Kidney glomerular epithelial cell (primary cell): ENCODE measurements around the gene AAK1.
"Not testable (repeated sequence)": the region's sequence is repeated elsewhere in the genome, so short reads cannot be mapped to it uniquely, and the experiment has no call there.

ENCODE experiments used
- DNase-seq: peaks from one replicate; lab custom pipeline; 2025; lab: John Stamatoyannopoulos, UW

AAK1 gene

DNA sequence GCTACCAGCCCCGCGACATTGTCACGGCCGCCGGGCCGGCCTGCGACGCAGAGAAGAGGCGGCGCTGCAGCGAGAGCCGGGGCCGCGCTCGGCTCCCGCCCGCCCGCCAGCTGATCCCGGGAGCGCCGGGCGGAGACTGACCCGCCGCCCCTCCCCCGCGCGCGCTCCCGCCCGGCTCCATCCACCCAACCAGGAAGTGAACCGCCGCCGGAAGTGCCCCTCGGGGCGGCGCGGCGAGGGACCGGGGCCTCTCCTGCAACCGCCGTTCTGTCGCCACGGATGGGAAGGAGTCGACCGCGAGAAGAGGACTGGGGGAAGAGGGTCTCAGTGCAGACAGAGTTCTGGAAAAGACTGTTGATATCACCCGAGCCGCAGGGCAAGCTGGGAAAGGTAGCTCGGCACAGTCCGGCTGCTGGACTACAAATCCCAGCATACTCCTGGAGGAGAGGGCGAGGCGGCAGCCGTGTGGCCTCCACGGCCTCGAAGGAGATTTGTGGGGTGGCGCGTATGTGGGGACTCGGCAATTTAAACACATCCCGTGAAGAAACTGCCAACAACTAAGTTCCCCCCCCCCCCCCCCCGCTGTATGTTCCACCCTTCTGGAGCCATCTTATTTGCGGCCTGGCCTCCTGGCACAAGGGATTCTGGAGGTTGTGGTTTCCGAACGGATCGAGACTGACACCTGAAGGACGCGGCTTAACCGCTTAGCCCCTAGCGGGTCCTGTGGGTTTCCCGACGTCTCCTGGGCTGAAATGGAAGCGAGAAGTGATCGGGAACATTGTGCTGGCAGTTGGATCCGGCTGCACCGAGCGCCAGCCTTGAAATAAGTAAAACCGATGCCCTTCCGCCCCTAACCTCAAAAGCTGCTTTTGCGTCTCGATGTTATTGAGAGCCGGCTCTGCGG lies at the start of gene AAK1:
Gene AAK1, minus strand, starts transcription at position 138 of the 904 bp plus-strand sequence. CDS start 699 bp downstream, outside the sequence.
- DNase-seq, result peak; percentile 89

DNA sequence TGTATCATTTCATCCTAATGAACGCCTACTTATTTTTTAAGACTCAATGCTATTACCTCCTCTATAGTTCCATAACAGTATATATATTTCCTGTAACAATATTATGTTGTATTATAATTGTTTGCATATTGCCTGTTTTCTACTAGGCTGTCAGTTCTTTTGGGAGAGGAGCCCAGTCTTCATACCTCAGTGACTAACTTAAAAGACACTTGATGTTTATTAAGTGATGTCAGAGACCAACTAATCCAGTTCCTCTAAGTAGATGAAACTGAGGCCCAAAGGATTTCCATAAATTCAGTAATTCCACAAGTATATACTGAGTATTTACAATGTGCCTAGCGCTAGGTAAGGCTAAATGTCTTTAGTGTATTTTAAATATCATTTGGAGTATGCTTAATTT lies 48.9 kb upstream of the AAK1 start:
- DNase-seq, result no peak

DNA sequence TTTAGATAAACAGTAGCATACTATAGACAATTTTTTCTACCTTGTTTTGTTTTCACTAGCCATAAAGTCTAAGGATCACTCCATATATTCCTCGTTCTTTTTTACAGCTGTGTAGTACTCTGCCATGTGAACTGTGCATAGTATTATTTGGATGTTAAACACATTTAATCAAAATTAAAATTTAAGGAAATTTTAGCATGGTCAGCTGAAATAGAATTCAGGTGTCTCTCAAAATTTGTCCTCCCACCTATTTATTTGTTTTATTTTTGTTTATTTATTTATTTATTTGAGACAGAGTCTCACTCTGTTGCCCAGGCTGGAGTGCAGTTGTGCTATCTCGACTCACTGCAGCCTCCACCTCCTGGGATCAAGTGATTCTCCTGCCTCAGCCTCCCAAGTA lies 46.4 kb upstream of the AAK1 start:
- DNase-seq, result no peak

DNA sequence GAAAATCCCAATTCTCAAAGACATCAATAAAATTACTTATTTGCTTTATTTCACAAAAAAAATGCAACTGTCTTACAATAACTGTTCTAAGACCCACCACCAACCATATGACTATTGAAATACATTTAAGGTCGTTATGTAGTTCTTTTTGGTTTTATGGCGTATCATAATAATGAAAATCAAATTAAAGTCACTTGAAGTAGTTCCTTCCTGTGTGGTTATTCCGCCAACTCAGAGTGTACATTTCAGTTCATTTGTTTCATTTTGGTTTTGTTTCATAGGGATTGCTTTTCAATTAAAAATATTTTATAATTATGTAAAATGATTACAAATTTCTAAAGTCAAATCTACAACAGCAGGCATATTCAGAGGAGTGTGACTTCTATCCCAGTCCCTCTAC lies 45.9 kb upstream of the AAK1 start:
- no peak for DNase-seq

DNA sequence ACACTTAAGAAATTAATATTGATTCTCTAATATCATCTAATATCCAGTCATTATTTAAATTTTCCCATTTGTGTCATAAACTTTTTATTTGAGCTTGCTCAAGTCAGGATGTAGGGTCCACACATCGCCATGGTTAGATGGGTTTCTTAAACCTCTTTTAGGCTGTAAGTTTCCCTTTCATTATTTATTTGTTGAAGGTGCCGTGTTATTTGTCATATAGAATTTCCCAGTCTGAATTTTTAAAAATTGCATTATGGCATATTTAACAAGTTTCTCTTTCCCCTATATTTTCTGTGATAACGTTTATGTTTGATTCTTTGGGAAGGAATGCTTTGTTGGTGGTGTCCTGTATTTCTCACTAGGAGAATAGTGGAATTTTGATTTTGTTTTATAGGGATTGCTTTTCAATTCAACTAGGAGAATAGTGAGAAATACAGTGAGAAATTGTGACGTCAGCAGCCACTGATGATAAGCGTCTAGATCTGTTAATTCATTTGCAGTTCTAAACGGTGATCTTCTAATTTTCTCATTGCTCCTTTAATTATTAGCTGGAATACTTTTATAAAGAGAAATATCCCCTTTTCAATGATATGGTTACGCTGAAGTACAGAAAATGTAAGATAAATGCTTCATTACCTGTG lies 44.6 kb upstream of the AAK1 start:
- no peak for DNase-seq

DNA sequence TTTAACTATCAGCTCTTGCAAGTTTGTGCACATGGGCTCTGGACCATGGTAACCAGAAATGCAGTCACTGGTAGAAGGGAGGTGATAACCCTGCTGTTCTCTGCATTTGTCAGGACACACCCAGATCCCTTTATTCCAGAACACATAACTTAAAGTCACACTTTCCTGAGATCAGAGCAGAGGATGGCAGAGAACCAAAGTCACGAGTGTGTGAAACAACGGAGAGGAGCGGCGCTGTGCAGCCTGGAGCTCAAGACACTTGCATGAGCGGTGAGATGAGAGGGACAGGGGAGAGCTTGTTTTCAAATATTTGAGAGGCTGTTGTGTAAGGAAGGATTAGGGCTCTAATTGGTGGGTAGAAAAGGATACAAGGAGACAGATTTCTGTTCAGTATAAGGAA lies 43.3 kb upstream of the AAK1 start:
- DNase-seq, result no peak

DNA sequence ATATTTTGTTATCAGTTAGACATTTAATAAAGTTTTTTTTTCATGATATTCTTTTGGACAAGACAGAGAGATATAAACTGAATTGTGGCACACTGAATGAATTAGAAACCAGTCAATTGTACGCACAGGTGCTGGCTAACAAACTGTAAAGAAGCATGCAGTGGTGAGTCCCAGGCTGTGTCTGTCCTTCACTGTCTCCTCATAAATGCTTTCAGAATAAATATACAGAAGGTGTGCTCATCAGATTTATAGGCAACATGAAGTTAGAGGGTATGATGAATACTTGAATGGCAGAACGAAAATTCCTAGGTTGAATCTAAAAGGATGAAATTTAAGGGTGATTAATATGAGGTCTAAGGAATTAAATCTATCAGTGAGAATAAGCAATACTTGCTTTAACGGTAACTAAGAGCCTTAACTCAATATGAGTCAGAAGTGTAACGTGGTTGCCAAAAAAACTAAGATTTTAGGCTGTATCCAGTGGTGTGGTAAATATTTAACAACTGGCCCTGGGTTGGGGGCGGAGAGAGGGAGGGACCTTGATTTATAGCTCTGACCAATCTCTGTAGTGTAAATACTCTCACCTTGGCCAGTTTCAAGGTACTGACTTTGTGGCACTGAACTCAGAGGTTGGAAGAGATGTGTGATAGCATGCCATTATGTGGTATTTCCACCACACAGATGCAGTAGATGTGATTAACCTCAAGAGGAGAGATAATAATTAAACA lies 41.9 kb upstream of the AAK1 start:
- peak; percentile 82 for DNase-seq

DNA sequence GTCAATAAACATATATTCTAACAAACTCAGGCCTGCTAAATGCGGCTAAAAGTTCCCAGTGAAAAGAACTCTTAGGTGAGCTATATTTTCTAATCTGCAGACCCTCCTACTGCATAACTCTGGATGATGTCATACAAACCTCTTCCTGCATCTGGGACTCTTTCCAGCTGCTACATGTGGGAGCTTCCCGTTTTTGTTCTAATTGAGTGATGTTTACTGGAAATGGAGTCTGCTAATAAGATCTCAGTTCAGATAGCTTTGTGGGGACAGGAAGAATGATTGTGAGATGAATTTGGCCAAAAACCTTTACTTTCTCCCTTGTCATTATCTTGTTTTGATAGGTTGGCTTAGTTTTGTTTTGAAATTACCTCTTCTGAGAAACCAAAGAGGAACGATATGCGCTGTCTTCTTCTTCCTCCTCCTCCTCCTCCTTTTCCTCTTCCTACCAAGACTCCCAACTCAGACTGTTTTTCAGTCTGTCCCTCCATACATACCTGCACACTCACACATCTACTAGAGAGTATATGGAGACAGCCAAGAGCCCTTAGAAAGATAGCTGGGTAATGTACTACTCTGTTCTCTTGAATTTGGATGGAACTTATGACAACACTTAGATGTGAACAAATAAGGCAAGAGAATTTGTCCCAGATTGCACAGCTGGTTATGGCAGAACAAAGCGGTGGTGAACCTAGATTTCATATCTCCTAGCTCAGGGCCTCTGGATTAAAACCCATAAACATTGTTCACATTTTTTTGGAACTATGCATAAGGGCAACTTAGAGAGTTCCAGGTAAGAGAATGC lies 39.8 kb upstream of the AAK1 start:
- DNase-seq, result peak; percentile 85

DNA sequence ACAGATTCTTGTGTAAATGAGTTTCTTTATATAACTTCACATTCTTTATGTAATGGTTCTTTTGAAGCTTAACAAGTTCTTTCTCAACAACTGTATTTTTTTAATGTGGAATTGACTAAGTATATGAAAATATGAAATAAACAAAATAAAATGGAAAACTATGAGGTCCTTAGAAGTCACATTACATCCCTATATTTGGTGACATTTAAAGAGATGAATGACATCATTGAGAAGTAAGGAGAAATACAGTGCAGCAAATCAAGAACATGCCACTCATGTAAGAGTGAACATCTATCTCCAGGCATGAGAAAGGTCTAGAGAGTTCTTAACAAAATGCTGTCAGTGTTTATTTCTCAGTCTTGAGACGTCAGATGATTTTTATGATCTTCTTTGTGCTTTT lies 39.0 kb upstream of the AAK1 start:
- DNase-seq, result no peak

DNA sequence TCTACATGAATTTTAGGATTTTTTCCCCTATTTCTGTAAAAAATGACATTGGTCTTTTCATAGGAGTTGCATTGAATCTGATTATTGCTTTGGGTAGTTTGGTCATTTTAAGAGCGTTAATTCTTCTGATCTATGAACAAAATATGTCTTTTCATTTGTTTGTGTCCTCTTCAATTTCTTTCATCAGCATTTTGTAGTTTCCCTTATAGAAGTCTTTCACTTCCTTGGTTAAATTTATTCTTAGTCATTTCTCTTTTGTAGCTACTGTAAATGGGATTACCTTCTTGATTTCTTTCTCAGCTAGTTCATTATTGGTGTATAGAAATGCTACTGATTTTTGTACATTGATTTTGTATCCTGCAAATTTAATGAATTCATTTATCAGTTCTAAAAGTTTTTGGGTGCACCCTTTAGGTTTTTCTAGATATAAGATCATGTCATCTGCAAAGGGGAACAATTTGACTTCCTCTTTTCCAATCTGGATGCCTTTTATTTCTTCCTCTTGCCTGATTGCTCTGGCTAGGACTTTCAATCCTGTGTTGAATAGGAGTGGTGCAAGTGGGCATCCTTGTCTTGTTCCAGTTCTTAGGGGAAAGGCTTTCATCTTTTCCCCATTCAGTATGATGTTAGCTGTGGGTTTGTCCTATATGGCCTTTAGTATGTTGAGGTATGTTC lies 36.6 kb upstream of the AAK1 start:
- no peak for DNase-seq

DNA sequence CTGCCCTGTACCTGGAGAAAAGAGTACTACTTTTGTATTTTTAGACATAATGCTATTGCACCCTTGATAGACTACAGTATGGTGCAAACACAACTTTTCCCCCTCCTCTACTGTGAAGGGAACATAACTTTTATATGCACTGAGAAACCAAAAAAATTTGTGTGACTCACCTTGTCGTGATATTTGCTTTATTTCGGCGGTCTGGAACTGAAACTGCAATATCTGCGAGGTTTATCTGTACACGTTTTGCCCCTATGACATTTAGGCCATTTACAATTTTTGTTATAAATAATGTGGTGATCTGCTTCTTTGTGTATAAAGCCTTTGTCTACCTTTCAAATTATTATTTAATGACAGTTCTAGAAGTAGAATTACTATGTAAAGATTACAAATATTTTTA lies 34.4 kb upstream of the AAK1 start:
- no peak for DNase-seq

DNA sequence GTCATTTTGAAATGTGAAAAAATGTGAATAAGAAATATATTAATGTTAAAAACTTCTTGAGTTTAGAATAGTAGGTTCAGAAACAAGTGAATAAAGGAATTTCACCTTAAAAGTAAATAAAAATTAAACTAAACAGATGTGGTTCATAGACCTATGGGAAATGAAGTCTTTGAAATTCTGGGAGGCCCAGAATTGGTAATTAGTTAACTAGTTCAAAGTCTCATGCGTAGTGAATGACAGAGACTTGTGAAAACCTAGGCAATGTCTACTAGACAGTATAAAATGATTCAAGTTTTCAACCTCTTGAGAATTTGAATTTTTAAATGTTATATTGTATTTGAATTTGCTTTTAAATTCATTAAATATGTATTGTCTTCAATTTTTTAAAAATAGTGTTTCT lies 32.6 kb upstream of the AAK1 start:
- no peak for DNase-seq

DNA sequence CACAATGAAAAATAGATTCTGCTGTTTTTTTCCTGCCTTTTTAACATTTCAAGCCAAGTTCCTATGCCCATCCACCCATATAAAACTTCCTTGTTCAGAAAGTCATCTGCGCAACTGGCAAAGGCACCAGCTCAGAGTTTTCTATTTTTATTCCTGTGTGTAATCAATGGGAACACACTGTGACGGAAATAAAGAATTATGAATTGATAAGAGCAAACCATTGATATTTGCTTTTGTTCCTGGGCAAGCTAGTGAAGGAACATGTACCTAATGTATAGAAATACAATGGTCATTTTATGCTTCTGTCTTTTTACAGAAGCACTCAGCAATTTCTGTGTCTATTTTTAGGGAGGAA lies 30.8 kb upstream of the AAK1 start:
- no peak for DNase-seq

DNA sequence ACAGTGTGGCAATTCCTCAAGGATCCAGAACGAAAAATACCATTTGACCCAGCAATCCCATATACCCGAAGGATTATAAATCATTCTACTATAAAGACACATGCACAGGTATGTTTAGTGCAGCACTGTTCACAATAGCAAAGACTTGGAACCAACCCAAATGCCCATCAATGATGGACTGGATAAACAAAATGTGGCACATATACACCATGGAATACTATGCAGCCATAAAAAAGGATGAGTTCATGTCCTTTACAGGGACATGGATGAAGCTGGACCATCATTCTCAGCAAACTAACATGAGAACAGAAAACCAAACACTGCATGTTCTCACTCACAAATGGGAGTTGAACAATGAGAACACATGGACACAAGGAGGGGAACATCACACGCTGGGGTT lies 29.6 kb upstream of the AAK1 start:
- not testable (repeated sequence) for DNase-seq

DNA sequence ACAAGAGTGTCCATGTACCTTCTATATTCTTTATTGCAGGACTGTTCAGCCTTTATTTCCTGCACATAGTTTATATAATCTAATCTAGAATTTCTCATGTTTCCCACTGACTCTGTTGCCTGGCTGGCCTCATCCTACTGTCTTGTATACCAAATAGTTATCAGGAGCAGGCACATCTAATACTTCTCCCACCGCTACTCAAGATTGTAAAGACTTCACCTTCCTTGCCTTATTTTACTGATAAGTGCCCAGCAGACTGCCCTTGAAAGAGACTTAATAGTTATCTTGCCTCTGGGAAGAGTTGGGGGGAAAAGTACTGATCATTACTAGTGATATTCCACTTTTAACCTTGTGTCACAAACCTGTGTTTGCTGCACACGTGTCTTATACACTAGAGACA lies 26.1 kb upstream of the AAK1 start:
- DNase-seq, result no peak

DNA sequence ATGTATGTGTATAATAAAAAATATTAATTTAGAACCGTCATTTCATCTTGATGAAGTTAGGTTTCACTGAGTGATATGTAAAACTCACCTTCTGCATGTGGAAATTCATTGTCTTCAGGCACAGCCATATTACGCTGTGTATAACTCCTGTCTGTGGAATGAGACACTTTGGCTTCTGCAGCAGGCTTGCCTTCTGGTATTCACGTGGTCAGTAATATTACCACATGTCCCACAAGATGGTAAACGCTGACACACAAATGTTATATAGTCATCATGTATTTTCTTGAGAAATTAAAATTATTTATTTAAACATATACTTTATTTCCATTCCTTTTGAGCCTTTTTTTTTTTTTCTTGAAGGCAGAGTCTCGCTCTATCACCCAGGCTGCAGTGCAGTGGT lies 25.1 kb upstream of the AAK1 start:
- DNase-seq, result no peak

DNA sequence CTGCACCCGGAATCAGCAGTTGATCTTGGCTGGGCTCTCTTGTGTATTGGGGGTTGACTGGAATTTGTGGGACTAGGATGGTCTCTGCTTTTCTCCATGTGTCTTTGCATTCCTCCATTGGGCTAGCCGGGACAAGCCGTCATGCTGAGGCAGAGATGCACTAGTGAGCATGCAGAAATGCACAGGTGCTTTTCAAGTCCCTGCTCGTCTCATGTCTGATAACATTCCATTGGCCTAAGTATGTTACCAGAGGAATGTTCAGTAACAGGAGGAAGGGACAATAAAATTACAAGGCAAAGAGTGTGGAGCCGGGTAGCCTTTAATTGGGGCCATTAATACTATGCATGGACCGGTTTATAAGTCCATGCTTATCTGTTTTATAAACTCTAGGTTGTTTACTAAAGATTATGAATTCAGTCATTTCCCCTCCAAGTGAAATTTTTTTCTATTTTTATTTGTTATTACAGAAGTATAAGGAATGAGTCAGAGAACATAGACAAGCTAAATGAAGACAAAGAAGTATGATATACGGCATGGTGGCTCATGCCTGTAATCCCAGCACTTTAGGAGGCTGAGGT lies 24.4 kb upstream of the AAK1 start:
- peak; percentile 35 for DNase-seq

DNA sequence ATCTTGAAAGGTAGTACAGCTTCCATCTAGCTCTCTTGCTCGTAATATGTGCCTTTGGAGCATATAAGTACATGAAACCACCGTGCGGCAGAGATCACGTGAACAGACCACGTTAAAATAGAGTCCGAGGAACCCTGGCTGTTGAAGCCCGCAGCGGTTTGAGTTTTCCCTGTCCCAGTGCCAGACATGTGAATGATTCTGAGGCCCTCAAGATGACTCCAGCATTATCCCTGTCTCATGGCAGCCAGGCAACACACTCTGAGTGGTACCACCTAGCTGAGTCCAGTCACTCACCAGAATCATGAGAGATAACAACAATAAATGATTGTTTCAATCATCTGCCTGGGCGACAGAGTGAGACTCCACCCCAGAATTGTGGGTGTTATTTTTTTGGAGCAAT lies 21.6 kb upstream of the AAK1 start:
- no peak for DNase-seq

DNA sequence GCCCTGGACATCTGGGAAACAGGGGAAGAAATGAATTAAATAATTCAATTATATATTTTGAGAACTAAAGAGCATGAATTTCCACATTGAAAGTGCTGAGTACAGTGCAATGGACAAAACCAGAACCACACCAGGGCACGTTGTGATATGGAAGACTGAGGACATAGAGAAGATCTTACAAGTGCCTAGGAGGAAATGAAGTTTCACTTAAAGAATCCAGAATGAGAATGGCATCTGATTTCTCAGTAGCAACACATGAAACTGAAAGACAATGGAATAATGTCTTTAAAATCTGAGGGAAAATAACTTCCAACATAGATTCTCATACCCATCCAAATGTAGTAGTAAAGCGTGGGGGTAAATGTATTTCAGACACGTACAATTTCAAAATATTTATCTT lies 20.3 kb upstream of the AAK1 start:
- DNase-seq, result no peak

DNA sequence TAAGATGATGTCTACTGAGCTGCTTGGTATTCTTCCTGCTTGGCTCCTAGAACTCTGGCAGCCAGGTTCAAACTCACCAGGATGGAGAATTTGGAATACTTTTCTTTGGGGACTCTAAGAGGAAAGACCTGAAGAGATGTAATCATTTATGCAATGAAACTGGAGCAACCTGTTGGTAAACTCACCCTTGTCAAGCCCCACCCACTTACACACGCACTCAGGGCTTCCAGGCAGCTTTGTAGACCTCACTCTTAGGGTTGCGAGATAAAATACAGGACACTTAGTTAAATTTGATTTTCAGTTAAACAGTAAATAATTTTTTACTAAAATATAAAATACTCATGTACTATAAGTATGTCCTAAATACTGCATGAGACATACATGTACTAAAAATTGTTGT lies 19.0 kb upstream of the AAK1 start:
- DNase-seq, result not testable (repeated sequence)

DNA sequence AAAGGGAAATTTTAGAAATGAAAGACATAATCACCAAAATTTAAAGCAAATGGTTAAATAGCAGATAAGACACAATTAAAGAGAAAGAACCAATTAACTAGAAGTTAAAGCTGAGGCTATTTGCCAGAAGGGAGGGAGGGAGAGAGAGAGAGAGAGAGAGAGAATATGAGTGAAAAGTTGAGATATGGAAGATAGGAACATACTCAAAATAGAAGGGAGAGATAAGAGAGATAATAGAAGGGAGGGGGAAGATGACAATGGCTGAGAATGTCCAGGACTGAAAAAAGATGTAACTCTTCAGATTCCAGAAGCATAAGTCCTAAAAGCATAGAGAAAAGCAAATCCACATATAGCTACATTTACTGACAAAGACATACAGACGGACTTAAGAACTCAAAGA lies 17.1 kb upstream of the AAK1 start:
- no peak for DNase-seq
